A673 (cell line): ENCODE measurements around the gene TPSD1. TPM values are rescaled to one million over a fixed set of nuclear protein-coding genes. Genes with fewer than 3 reads are reported as not detected.

Experiments
- BruUV-seq: library from RNA; stranded (reverse); fragments of 400-500 nt; replicated peaks from 2 replicates; lab custom pipeline; 2021; lab: Mats Ljungman, UMichigan
- CTCF ChIA-PET: fragments of 300-600 bp; sonication (Branson Sonifier 250); formaldehyde crosslinking; loops from one replicate; lab custom pipeline; 2022; ENCODE audit warnings: antibody characterized with exemption; lab: Charles Lee
- POLR2A ChIA-PET: fragments of 300-600 bp; sonication (Branson Sonifier 250); formaldehyde crosslinking; loops from one replicate; lab custom pipeline; 2022; ENCODE audit warnings: antibody characterized with exemption; ENCODE audit not compliant: low non-redundant PET; lab: Charles Lee
- DNase-seq: peaks from one replicate; pipeline ENCODE4 v3.0.0-alpha.2; 2015; ENCODE audit warnings: low spot score
- H3K27ac ChIP-seq: fragments of 200-600 bp; sonication (generic); 2 replicates; pipeline ENCODE4 v1.5.1; 2016; ENCODE audit warnings: mixed run types, low read depth, mild to moderate bottlenecking, mixed read lengths, antibody characterized with exemption, low read length; ENCODE audit not compliant: poor library complexity, severe bottlenecking
- H3K27me3 ChIP-seq: fragments of 200-600 bp; sonication (generic); replicated peaks from 2 replicates; pipeline ENCODE4 v1.6.1; 2017; ENCODE audit warnings: mixed run types, low read depth, mild to moderate bottlenecking, mixed read lengths, antibody characterized with exemption, low read length; ENCODE audit not compliant: insufficient read depth, poor library complexity
- H3K36me3 ChIP-seq: fragments of 200-600 bp; sonication (generic); 2 replicates; pipeline ENCODE4 v1.6.1; 2016; ENCODE audit warnings: mixed run types, mild to moderate bottlenecking, mixed read lengths, antibody characterized with exemption, low read length; ENCODE audit not compliant: insufficient read depth, poor library complexity, severe bottlenecking
- H3K4me1 ChIP-seq: fragments of 200-600 bp; sonication (generic); 2 replicates; pipeline ENCODE4 v1.6.1; 2017; ENCODE audit warnings: mixed run types, mild to moderate bottlenecking, mixed read lengths, antibody characterized with exemption, low read length; ENCODE audit not compliant: insufficient read depth, poor library complexity, severe bottlenecking
- H3K4me3 ChIP-seq: fragments of 200-600 bp; sonication (generic); 2 replicates; pipeline ENCODE4 v1.5.1; 2016; ENCODE audit warnings: low read depth, mixed run types, mild to moderate bottlenecking, mixed read lengths, low read length; ENCODE audit not compliant: poor library complexity, severe bottlenecking
- H3K9me3 ChIP-seq: fragments of 200-600 bp; sonication (generic); 2 replicates; pipeline ENCODE4 v1.6.1; 2016; ENCODE audit warnings: mixed run types, low read depth, mild to moderate bottlenecking, mixed read lengths, antibody characterized with exemption, low read length; ENCODE audit not compliant: poor library complexity, severe bottlenecking
- CTCF ChIP-seq: fragments of 300-800, 200-600 bp; sonication (generic); conservative IDR thresholded peaks from 2 replicates; pipeline ENCODE4 v1.5.1; 2017; ENCODE audit warnings: low read depth, mild to moderate bottlenecking, antibody characterized with exemption, low read length, moderate library complexity, mixed read lengths
- EZH2 ChIP-seq: fragments of 200-600 bp; sonication (generic); IDR thresholded peaks from 2 replicates; pipeline ENCODE4 v1.6.1; 2017; ENCODE audit warnings: borderline replicate concordance, low read depth, mild to moderate bottlenecking, mixed read lengths, antibody characterized with exemption, low read length; ENCODE audit not compliant: poor library complexity, severe bottlenecking
- intact Hi-C: fragments of 100-400 bp; cut with micrococcal nuclease; formaldehyde crosslinking; loops from one replicate; pipeline ENCODE4 v1.10.0; 2022; ENCODE audit not compliant: unreplicated experiment
- total RNA-seq: library from RNA; stranded (reverse); gene quantifications from 2 replicates; pipeline ENCODE4 v1.2.3, GENCODE V29; 2021

Gene TPSD1
- total RNA-seq, 1 experiment from 2014 or later, result 2.3 TPM

DNA sequence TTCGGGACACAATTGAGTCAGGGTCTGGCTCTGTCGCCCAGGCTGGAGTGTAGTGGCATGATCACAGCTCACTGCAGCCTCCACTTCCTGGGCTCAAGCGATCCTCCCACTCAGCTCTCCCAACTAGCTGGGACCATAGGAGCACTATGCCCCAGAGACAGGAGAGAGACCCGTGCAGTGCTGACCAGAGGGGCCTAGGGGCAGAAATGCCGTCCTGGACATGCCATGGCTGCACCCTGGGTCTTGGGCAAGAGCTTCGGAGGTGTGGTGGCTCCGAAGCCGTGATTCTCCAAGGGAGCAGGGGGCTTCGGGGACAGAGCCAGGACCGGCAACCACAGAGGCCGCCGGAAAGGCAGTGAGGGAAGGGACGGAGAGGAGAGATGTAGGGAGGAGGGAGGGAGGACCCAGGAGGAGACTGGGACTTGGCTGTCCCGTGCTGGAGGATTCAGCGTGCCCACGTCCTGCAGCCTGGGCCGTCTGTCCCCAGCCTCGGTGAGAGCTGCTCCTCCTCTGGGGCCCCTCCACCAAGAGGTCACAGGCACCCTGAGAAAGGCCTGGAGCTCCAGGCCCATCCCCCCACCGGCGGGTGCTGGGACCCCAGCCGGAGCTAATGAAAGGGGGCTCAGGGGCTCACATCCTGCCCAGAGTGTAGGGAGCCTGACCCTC, 21.9 kb downstream of the TPSD1 start:
- Histone ChIP-seq H3K36me3 (no peaks in the 10 kb centered on the region), H3K27ac (no peak overlapping the region), H3K4me1 (peaks cover 11% of the 10 kb centered on the region), H3K27me3 (no peaks in the 10 kb centered on the region), H3K4me3 (no peak overlapping the region), H3K9me3 (no peaks in the 10 kb centered on the region)
- TF ChIP-seq EZH2 (no peak), CTCF (no peak)
- ChIA-PET POLR2A (no interaction called here), CTCF (no interaction called here)
- intact Hi-C loops, result no loop called here
- BruUV-seq, result no TSS peak
- no peak for DNase-seq

DNA sequence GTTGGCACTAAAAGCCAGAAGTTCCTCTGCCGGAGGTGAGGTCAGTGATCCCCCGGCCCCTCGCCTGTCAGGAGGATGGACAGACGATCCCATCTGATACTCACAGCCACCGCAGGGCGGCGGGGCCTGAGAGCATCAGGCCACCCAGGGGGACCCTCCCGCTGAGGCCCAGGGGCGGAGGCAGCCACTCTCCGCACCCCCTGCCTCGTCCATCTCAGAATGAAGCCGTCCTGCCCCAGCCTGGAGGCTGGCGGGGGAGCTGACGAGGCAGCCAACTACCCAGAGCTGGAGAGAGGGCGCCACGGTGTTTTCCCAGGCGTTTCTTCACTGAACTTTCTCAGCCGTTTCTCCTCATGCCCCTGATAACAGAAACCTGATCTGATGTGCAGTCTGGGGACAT, 22.6 kb downstream of the TPSD1 start:
- intact Hi-C loops, result no loop called here
- Histone ChIP-seq H3K4me1 (peaks cover 16% of the 10 kb centered on the region), H3K27me3 (no peaks in the 10 kb centered on the region), H3K4me3 (no peak overlapping the region), H3K36me3 (no peaks in the 10 kb centered on the region), H3K9me3 (no peaks in the 10 kb centered on the region), H3K27ac (no peak overlapping the region)
- TF ChIP-seq CTCF (no peak), EZH2 (no peak)
- BruUV-seq, result no TSS peak
- POLR2A ChIA-PET, result no interaction called here
- CTCF ChIA-PET, result no interaction called here
- peak; percentile 30 for DNase-seq

GRCh38 chr16:1279081-1279944, 23.4 kb downstream of the TPSD1 start:
- Histone ChIP-seq H3K36me3 (no peaks in the 10 kb centered on the region), H3K4me1 (peaks cover 22% of the 10 kb centered on the region), H3K4me3 (no peak overlapping the region), H3K27ac (no peak overlapping the region), H3K27me3 (no peaks in the 10 kb centered on the region), H3K9me3 (no peaks in the 10 kb centered on the region)
- DNase-seq, result no peak
- no peak for TF ChIP-seq CTCF
- no peak for TF ChIP-seq EZH2
- intact Hi-C loops, result no loop called here
- CTCF ChIA-PET, result no interaction called here
- POLR2A ChIA-PET, result no interaction called here
- no TSS peak for BruUV-seq
